Adrenal gland (tissue), 12 donors: ENCODE data around the gene CHSY3. TPM values are rescaled to one million over a fixed set of nuclear protein-coding genes. Genes with fewer than 3 reads are reported as not detected.

Experiments
- DNase-seq, 7 donors: peaks; one replicate each; pipeline ENCODE4 v3.0.0-alpha.2; 2019 to 2020
- H3K27ac ChIP-seq, 5 donors: fragments of 200-600 bp; sonication (generic) in 4 of 5; 1 replicate in 3 of 5; 2 replicates in 2 of 5; pipeline versions ENCODE4 v1.5.1 to v1.8.0; 2016 to 2020; ENCODE audit warnings: mild to moderate bottlenecking in 1 of 5
- H3K27me3 ChIP-seq: fragments of 200-600 bp; 2 replicates; pipeline ENCODE4 v1.8.0; 2021
- H3K36me3 ChIP-seq, 2 donors: fragments of 200-600 bp; replicated peaks in 1 of 2; 1 replicate in 1 of 2; 2 replicates in 1 of 2; pipeline versions ENCODE4 v1.5.1 to v1.8.0; 2018 to 2022
- H3K4me1 ChIP-seq, 2 donors: fragments of 200-600 bp; replicated peaks in 1 of 2; 1 replicate in 1 of 2; 2 replicates in 1 of 2; pipeline versions ENCODE4 v1.5.1 to v1.8.0; 2018 to 2021
- H3K4me3 ChIP-seq, 4 donors: fragments of 200-600 bp; sonication (generic) in 3 of 4; one replicate each; pipeline ENCODE4 v1.5.1; 2016 to 2018
- H3K9me3 ChIP-seq, 3 donors: fragments of 200-600 bp; sonication (generic) in 1 of 3; replicated peaks in 1 of 3; 1 replicate in 2 of 3; 2 replicates in 1 of 3; pipeline versions ENCODE4 v1.5.1 to v1.8.0; 2016 to 2021
- POLR2A ChIP-seq, 2 donors: fragments of 450-650 bp; IDR thresholded peaks; one replicate each; pipeline ENCODE4 v1.6.1; 2017; ENCODE audit warnings: antibody characterized with exemption in 2 of 2, mild to moderate bottlenecking in 2 of 2, moderate library complexity in 1 of 2
- WGBS, 4 donors: extraction: QIAGEN DNeasy Blood & Tissue Kit in 2 of 4; methylation state at CpG; one replicate each; pipeline versions ENCODE4 v1.1.5 to v1.1.7; 2013 to 2017; 5-methylcytosine and 5-hydroxymethylcytosine counted together
- intact Hi-C, 2 donors: fragments of 100-400 bp; cut with DNase I; formaldehyde crosslinking; loops; one replicate each; pipeline versions ENCODE4 v1.14.1 to v1.15.0; 2022 to 2023
- polyA plus RNA-seq, 3 donors: library from polyadenylated mRNA; stranded (reverse); fragments of 200-250 nt in 2 of 3; fragments of 350-450 nt in 1 of 3; fragmentation: Illumina TruSeq in 1 of 3; extraction: RNeasy Lipid Tissue Mini Kit (QIAGEN cat#74804) in 1 of 3; gene quantifications; one replicate each; pipeline ENCODE4 v1.2.3, GENCODE V29; 2013 to 2014
- total RNA-seq, 9 donors: library from RNA; depleted of rRNA in 4 of 9; stranded (reverse); fragments of >200 nt in 4 of 9; fragments of 120-200 nt in 1 of 9; fragmentation: NEBNext Ultra II Directional in 1 of 9; extraction: Animal tissue kit (Norgen Biotek cat#: 25700) in 1 of 9; gene quantifications; one replicate each; pipeline versions ENCODE4 v1.1.0 to v1.2.4, GENCODE V29; 2013 to 2023
- TF ChIP-seq, protein P1 (sequence below), 6 experiments: fragments of 450-650 bp in 4 of 6; fragments of 200-600 bp in 2 of 6; sonication (generic) in 1 of 6; IDR thresholded peaks; 1 replicate in 5 of 6; 2 replicates in 1 of 6; pipeline versions ENCODE4 v1.5.1 to v1.8.0; 2016 to 2021; ENCODE audit warnings: antibody characterized with exemption in 6 of 6, mild to moderate bottlenecking in 2 of 6, moderate library complexity in 1 of 6
- donor health status: healthy with polysubstance abuse.
- donor health status: Bipolar disorder and iron deficiency.
- donor health status: DM: yes; HTN: yes; CAD: no.
- donor health status: DM: no; HTN: no; CAD: no.
- donor health status: DM: no; HTN: no; CAD: no.
- donor health status: DM: yes; HTN: yes; CAD: no.

The CHSY3 gene
- total and polyA plus RNA-seq, 12 donors = 0.08 to 2.5 (median 0.80) TPM

GRCh38 chr5:130189961-130190360 lies 285.7 kb downstream of the CHSY3 start:
- H3K4me3 ChIP-seq = no peak overlapping the region
- H3K27ac ChIP-seq = no peak overlapping the region
- no peaks in the 10 kb centered on the region for H3K9me3 ChIP-seq
- no peaks in the 10 kb centered on the region for H3K36me3 ChIP-seq
- intact Hi-C loops = no loop called here
- 80 to 98% (median 82%) methylated on average over 4 of the region's 4 CpGs for WGBS, 4 donors
- H3K27me3 ChIP-seq = no peaks in the 10 kb centered on the region
- no peak for DNase-seq
- H3K4me1 ChIP-seq = no peaks in the 10 kb centered on the region
- TF ChIP-seq POLR2A (IDR thresholded peaks at IDR 0.05) = no peak
- TF ChIP-seq, protein P1, sequence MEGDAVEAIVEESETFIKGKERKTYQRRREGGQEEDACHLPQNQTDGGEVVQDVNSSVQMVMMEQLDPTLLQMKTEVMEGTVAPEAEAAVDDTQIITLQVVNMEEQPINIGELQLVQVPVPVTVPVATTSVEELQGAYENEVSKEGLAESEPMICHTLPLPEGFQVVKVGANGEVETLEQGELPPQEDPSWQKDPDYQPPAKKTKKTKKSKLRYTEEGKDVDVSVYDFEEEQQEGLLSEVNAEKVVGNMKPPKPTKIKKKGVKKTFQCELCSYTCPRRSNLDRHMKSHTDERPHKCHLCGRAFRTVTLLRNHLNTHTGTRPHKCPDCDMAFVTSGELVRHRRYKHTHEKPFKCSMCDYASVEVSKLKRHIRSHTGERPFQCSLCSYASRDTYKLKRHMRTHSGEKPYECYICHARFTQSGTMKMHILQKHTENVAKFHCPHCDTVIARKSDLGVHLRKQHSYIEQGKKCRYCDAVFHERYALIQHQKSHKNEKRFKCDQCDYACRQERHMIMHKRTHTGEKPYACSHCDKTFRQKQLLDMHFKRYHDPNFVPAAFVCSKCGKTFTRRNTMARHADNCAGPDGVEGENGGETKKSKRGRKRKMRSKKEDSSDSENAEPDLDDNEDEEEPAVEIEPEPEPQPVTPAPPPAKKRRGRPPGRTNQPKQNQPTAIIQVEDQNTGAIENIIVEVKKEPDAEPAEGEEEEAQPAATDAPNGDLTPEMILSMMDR (IDR thresholded peaks at IDR 0.05) = no peak

DNA sequence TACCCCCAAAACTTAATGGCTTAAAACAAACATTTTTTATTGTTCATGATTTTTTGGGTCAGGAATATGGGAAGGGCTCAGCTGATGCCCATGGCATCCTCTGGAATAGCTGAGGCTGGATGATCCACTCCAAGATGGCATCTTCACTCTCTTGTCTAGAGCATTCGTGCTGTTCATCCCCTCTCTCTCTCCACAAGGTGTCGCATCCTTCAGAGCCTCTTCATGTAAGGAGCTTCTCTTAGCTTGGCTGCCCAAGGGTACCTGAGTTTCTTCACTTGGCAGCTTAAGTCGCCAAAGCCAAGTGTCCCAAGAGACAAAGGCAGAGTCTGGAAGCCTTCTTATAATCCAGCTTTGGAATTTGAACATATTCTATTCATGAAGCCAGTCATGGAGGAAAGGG lies 294.7 kb downstream of the CHSY3 start:
- no peak overlapping the region for H3K27ac ChIP-seq
- no peaks in the 10 kb centered on the region for H3K27me3 ChIP-seq
- DNase-seq = peak in 1 of 7 donors; percentile 7
- H3K4me1 ChIP-seq = no peaks in the 10 kb centered on the region
- no peak overlapping the region for H3K4me3 ChIP-seq
- H3K9me3 ChIP-seq = no peaks in the 10 kb centered on the region
- no peak for TF ChIP-seq POLR2A (IDR thresholded peaks at IDR 0.05)
- TF ChIP-seq, protein P1 (IDR thresholded peaks at IDR 0.05) = no peak
- WGBS, 4 donors = 59 to 79% (median 64%) methylated on average over 3 of the region's 3 CpGs
- intact Hi-C loops = no loop called here
- H3K36me3 ChIP-seq = no peaks in the 10 kb centered on the region

DNA sequence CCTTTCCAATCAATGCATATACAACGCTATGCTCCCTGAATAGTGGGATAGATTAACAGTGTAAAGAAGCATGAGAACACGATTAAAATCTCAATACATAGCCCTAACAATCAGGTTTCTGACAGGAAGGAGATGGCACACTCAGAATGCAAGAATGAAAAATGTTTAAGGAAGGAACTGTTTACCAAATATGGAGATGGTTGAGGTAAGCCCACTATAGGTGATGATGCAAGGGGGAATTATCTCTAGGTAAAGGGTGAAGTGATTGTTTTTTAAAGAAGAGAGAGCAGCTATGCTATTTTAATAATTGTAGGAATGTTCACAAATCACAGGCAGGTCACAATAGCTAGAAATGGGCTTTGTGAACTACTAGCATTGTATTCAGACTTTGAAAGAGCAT lies 302.4 kb downstream of the CHSY3 start:
- no peak for DNase-seq
- Histone ChIP-seq H3K27ac (no peak overlapping the region), H3K4me1 (no peaks in the 10 kb centered on the region), H3K27me3 (no peaks in the 10 kb centered on the region), H3K9me3 (no peaks in the 10 kb centered on the region), H3K4me3 (no peak overlapping the region), H3K36me3 (no peaks in the 10 kb centered on the region)
- no peak for TF ChIP-seq POLR2A (IDR thresholded peaks at IDR 0.05)
- TF ChIP-seq, protein P1 (IDR thresholded peaks at IDR 0.05) = no peak
- WGBS, 4 donors = 57 to 67% (median 62%) methylated on average over 2 of the region's 2 CpGs
- intact Hi-C loops = no loop called here

DNA sequence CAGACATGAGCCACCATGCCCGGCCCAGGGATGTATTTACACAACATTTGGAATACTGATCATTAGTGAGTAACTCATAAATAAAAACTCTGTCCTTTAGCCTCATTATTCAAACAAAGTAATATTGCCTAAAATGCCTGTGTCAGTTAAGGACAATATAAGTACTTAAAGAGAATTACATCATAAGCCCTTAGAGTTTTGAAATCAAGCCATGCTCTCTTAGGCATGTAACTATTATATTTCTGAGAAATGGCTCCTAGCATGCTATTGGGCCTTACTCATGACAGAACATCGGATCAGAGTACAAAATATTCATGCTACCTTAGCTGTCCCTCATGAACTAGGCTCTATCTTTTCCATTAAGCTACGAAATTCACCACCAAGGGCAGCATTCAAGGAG lies 309.3 kb downstream of the CHSY3 start:
- no peak overlapping the region for H3K4me3 ChIP-seq
- intact Hi-C loops = no loop called here
- no peak for DNase-seq
- H3K4me1 ChIP-seq = no peaks in the 10 kb centered on the region
- H3K27ac ChIP-seq = no peak overlapping the region
- H3K9me3 ChIP-seq = no peaks in the 10 kb centered on the region
- no peaks in the 10 kb centered on the region for H3K27me3 ChIP-seq
- 81 to 87% (median 82%) methylated on average over 3 of the region's 3 CpGs for WGBS, 4 donors
- H3K36me3 ChIP-seq = no peaks in the 10 kb centered on the region
- TF ChIP-seq, protein P1 (IDR thresholded peaks at IDR 0.05) = no peak
- TF ChIP-seq POLR2A (IDR thresholded peaks at IDR 0.05) = no peak
